NB4 (cell line): ENCODE data around the gene AP4M1.

Experiments
- CTCF ChIP-seq: IDR thresholded peaks from one replicate; pipeline ENCODE4 v1.5.1; 2012; ENCODE audit warnings: low read depth, low read length
- MAX ChIP-seq: IDR thresholded peaks from 2 replicates; pipeline ENCODE4 v1.6.1; 2011; ENCODE audit warnings: low read depth, low read length

- TF ChIP-seq CTCF (no peak), MAX (no peak)
These were observed 19.2 kb downstream of the AP4M1 start for GRCh38 chr7:100120733-100121036.
